NCI-H82 treated with DMSO at 0.1 percent for 48 hours (cell line): ENCODE results near the gene ZNF189.
A peak's percentile ranks its signal among the peaks of the same experiment; 100 is the strongest.

ENCODE experiments used
- DNase-seq: peaks from one replicate; lab custom pipeline; 2025; ENCODE audit not compliant: unreplicated experiment; lab: John Stamatoyannopoulos, UW

The ZNF189 gene

GRCh38 chr9:101448680-101449070 is 50.0 kb downstream of the ZNF189 start:
- no peak for DNase-seq

GRCh38 chr9:101449071-101449721 is 50.5 kb downstream of the ZNF189 start:
- DNase-seq = peak; percentile 45

- no peak for DNase-seq
Measured at GRCh38 chr9:101450931-101451330, 52.3 kb downstream of the ZNF189 start.

GRCh38 chr9:101451498-101451897 is 52.8 kb downstream of the ZNF189 start:
- DNase-seq = no peak

- DNase-seq = no peak
Measured at GRCh38 chr9:101453776-101454570, 55.3 kb downstream of the ZNF189 start.

GRCh38 chr9:101455656-101456240 is 57.1 kb downstream of the ZNF189 start:
- no peak for DNase-seq

- no peak for DNase-seq
Measured at GRCh38 chr9:101457003-101457402, 58.4 kb downstream of the ZNF189 start.

- peak; percentile 73 for DNase-seq
Measured at GRCh38 chr9:101458963-101459631, 60.4 kb downstream of the ZNF189 start.
